NCI-H128 (cell line): ENCODE results near the gene CASP1.
"Not testable (repeated sequence)": the region's sequence is repeated elsewhere in the genome, so short reads cannot be mapped to it uniquely, and the experiment has no call there.

Experiments
- DNase-seq: peaks from one replicate; lab custom pipeline; 2025; ENCODE audit not compliant: unreplicated experiment; lab: John Stamatoyannopoulos, UW

Gene CASP1

GRCh38 chr11:105034813-105035620 lies at the start of gene CASP1:
Gene CASP1, minus strand, starts transcription at chr11:105035144. Its CDS starts 31 bp downstream, at chr11:105035113.
- DNase-seq, result no peak

GRCh38 chr11:105081412-105082150 lies 46.6 kb upstream of the CASP1 start:
- DNase-seq, result no peak

- DNase-seq, result not testable (repeated sequence)
Observed at GRCh38 chr11:105080171-105080906, 45.4 kb upstream of the CASP1 start.

GRCh38 chr11:105078283-105078682 lies 43.3 kb upstream of the CASP1 start:
- DNase-seq, result no peak

- not testable (repeated sequence) for DNase-seq
Observed at GRCh38 chr11:105077141-105077790, 42.3 kb upstream of the CASP1 start.

GRCh38 chr11:105074166-105074530 lies 39.2 kb upstream of the CASP1 start:
- no peak for DNase-seq

- DNase-seq, result no peak
Observed at GRCh38 chr11:105073456-105074165, 38.7 kb upstream of the CASP1 start.

GRCh38 chr11:105072080-105072479 lies 37.1 kb upstream of the CASP1 start:
- not testable (repeated sequence) for DNase-seq

- DNase-seq, result no peak
Observed at GRCh38 chr11:105071089-105071732, 36.3 kb upstream of the CASP1 start.

GRCh38 chr11:105070306-105070705 lies 35.4 kb upstream of the CASP1 start:
- DNase-seq, result no peak

GRCh38 chr11:105069749-105070148 lies 34.8 kb upstream of the CASP1 start:
- DNase-seq, result not testable (repeated sequence)

- not testable (repeated sequence) for DNase-seq
Observed at GRCh38 chr11:105063245-105063941, 28.4 kb upstream of the CASP1 start.

- DNase-seq, result no peak
Observed at GRCh38 chr11:105057432-105057831, 22.5 kb upstream of the CASP1 start.

- no peak for DNase-seq
Observed at GRCh38 chr11:105056446-105056845, 21.5 kb upstream of the CASP1 start.

GRCh38 chr11:105054723-105055493 lies 20.0 kb upstream of the CASP1 start:
- DNase-seq, result no peak

GRCh38 chr11:105052487-105052886 lies 17.5 kb upstream of the CASP1 start:
- DNase-seq, result no peak

- no peak for DNase-seq
Observed at GRCh38 chr11:105051559-105051958, 16.6 kb upstream of the CASP1 start.

GRCh38 chr11:105049481-105049880 lies 14.5 kb upstream of the CASP1 start:
- no peak for DNase-seq
